Stimulated activated CD4-positive, alpha-beta T cell treated with anti-CD3 and anti-CD28 coated beads, TNF-alpha, amount 100 ng/mL, for 1 hour (primary cell): ENCODE results near the gene EPS8L3.

Experiments used
- DNase-seq, 3 donors: peaks; one replicate each; pipeline ENCODE4 v3.0.0-alpha.2; 2020; ENCODE audit warnings: low read depth in 3 of 3, low spot score in 1 of 3

EPS8L3 gene

GRCh38 chr1:109793486-109794318 lies 30.0 kb upstream of the EPS8L3 start:
- DNase-seq: no peak

GRCh38 chr1:109793089-109793485 lies 29.4 kb upstream of the EPS8L3 start:
- no peak for DNase-seq

DNA sequence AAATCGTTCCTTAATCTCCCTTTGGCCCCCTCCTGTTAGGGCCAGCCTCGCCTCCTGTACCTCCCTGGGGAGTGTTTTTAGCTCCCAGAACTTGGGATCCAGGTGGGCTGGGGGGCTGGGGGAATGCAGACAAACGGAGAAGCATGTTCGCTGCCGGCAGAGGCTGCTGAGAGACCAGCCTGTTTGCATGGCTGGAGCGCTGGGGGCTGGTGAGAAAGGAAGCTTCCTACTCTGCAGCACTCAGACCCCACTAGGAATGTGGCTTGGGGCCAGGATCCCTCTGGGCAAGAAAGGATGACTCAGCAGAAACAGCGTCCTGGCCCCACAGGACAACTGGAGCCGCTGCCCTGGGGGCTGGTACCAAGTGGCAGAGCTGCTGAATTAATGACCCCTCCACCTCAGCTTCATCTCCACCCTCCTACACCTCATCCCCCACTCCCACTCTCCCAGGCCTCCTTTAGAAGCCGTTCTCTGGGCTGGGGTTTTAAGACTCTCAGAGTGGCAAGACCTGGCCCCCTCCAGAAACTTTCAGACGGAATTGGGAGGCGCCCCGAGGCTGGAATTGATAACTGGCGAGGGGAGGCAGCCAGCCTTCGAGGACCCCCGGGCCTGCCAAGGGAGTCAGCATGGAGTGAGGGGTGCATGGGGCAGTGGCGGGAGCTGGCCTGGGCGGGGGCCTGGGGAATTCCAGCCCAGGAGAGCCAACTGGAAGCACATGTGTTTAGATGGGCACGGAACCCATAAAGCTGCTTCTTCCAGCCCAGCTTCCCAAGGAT lies 28.5 kb upstream of the EPS8L3 start:
- DNase-seq: no peak

- DNase-seq: no peak
Measured at GRCh38 chr1:109791495-109792043, 27.8 kb upstream of the EPS8L3 start.

DNA sequence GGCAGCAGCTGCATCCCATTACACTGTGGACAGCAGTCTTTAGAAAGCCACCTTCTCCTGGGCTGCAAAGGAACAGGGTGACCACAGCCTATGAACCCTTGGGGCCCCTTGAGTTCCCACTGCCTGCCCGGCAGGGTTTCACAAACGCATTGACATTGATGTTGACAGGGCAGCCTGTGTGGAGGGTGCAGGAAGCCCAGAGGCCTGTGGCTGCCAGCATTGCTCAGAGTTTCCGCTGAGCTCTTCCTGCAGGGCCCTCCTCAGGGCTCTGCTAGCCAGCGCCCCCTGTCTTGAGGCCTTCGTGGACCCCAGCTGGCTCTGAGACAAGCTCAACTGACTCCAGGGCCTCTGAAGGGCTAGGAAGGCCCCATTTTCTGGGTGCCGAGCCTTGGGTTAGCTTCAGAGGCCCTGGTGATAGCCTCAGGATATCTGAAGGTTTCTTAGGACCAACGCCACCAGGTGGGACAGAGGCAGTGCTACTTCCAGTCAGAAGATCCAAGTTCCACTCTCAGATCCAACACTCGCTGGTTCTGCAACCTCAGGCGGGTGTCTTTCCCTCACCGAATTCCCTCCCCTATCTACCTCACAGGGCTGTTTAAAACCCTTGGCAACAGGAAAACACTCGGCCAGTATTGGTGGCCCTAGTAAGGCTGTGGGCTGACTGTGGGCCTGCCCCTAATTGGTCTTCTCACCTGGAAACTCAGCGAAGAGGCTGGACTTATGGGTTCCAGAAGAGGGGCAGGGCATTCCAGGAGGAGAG lies 27.2 kb upstream of the EPS8L3 start:
- DNase-seq: peak; percentile 48 to 60 (median 54)

DNA sequence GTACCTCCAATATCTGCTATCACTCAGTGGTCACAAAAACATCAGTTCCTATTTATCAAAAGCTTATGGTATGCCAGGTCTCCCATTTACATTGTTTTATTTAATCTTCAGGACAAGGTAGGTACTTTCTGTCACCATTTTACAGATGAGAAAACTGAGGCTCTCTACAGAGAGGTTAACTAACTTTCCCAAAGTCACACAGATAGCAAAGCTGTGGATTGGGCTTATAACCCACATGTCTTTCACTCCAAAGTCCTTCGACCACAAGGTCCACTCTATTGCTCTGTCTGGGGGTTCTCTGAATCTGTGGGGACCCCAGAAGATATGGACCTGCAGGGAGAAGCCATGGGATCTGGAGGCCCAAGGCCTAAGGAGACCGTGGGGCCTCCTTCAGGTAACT lies 26.6 kb upstream of the EPS8L3 start:
- no peak for DNase-seq

- no peak for DNase-seq
Measured at GRCh38 chr1:109789551-109790180, 25.9 kb upstream of the EPS8L3 start.

DNA sequence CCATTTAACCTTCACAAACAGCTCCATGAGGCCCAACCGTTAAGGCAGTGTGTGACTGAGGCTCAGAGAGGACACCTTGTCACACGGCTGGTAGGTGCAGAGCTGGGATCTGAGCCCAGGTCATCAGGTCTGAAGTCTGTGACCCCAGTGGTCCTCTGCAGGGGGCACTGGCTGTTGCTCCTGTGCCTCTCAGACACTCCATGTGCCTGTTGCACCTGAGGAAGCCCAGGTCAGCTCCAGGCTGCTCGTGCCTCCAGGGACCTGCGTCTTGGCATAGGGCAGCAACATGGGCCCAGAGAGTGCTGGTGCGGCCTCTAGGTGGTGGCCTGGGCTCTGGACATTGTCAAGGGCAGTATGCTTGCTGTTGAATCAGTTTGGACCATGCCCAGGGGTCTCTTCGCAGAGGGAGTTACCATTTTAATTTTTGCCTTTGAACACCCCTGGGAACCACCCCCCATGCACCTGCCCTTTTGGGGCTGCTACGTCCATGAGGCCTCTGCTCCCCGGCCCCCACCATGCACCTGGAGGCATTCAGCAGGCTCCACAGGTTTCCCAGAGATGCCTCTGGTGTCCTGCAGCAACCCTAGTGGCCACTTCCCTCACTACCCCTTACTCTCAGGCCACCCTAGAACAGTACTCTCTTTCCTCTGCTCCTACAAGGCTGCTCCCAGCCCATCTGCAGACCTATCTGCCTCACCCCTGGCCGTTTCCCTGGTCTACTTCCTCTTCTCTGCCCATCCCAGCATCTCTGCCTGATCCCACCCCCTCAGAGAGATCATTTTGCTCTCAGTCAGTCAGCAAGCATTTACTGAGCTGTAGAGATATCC lies 25.2 kb upstream of the EPS8L3 start:
- no peak for DNase-seq

GRCh38 chr1:109787845-109788601 lies 24.3 kb upstream of the EPS8L3 start:
- DNase-seq: no peak

GRCh38 chr1:109787211-109787844 lies 23.6 kb upstream of the EPS8L3 start:
- DNase-seq: no peak

DNA sequence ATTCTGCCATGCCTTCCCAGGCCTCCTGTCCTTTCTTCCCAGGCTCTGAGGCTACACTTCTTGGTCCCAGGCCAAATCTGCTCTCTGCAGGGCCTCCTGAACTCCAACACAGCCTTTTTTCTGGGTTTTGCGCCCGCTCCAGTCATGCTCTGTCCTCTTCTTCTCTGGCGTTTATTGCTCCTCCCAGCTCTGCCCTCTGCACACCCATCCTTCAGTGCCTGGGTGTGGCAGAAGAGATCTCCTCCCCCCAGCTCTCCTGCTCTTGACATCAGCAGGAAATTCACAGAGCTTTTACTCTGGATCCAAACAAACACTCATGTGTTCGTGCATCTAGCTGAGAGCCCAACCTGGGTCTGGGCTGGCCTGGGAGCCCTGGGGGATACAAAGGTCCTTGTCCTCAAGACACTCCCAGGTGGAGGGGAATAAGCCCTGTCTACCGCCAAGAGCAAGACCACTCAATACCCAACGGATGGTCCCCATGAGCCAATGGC lies 22.9 kb upstream of the EPS8L3 start:
- no peak for DNase-seq

DNA sequence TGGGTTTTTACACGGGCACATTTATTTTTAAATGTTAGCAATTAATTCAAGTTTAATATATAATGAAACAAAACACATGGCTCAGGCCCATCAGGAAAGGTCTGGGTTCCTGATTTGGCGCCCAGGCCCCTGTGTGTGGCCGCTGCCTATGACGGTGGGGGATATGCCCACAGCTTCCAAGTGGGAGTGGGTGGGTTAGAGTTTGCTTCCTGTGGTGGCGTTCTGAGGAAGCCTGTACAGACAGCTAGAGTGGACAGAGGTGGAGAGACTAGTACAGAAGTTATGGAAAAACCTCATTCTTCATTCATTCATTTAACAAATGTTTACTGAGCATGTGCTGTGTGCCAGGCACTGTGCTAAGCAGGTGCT lies 22.4 kb upstream of the EPS8L3 start:
- DNase-seq: no peak

DNA sequence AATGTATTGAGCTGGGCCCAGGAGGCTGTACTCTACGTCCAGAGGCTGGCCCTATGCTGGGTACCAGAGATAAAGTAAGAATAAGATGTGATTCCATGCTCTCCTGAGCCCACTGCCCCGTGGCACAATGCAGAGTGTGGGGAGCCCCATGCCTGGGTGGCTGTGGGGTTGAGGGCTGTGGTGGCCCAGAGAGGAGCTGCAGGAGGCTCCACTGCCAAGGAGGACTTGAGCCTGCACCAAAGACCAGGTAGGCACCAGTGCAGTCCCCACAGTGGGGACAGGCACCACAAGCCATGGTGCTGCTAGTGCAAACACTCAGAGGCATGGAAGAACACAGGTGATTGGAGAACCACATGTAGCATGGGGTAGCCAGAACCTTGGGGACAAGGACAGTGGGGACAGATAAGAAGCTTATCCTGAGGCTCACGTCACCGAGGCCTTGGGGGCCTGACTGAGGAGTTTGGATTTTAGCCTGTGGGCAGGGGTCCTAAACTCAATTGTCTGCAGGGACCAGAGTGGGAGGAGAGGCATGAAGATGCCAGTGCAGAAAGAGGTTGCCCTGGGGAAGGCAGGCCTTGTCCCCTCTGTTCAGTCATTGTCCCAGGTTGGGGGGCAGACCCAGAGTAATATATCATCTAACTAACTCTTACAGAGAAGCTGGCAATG lies 21.9 kb upstream of the EPS8L3 start:
- DNase-seq: no peak

GRCh38 chr1:109784551-109785252 lies 21.0 kb upstream of the EPS8L3 start:
- DNase-seq: no peak

GRCh38 chr1:109783436-109783835 lies 19.7 kb upstream of the EPS8L3 start:
- DNase-seq: no peak

GRCh38 chr1:109782927-109783326 lies 19.2 kb upstream of the EPS8L3 start:
- no peak for DNase-seq

GRCh38 chr1:109782514-109782913 lies 18.8 kb upstream of the EPS8L3 start:
- no peak for DNase-seq

DNA sequence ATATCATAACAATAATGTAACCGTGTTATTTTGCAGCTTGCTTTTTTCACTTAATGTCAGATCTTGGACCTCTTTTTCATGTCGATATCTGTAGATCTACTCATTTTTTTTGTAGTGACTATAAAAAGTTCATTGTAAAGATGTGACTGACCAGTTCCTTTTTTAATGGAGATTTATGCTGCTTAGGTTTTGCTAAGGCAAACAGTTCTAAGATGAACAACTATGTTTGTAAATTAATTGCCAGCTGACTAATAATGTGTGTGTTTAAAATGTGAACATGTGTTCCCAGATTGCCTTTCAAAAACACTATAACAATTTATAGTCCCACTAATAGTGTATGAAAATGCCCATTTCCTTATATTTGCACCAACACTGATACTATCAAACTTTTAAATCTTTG lies 18.1 kb upstream of the EPS8L3 start:
- no peak for DNase-seq
